Stimulated activated CD8-positive, alpha-beta memory T cell treated with anti-CD3 and anti-CD28 coated beads, Interleukin-15, amount 100 ng/mL, for 48 hours (primary cell): ENCODE results near the gene HMCN1.

Experiments
- DNase-seq, 2 donors: peaks; one replicate each; pipeline ENCODE4 v3.0.0-alpha.2; 2020; ENCODE audit warnings: low read depth in 2 of 2

Gene HMCN1

GRCh38 chr1:185912504-185912903 is 178.3 kb downstream of the HMCN1 start:
- no peak for DNase-seq

- no peak for DNase-seq
These were observed 179.9 kb downstream of the HMCN1 start for GRCh38 chr1:185914089-185914488.

DNA sequence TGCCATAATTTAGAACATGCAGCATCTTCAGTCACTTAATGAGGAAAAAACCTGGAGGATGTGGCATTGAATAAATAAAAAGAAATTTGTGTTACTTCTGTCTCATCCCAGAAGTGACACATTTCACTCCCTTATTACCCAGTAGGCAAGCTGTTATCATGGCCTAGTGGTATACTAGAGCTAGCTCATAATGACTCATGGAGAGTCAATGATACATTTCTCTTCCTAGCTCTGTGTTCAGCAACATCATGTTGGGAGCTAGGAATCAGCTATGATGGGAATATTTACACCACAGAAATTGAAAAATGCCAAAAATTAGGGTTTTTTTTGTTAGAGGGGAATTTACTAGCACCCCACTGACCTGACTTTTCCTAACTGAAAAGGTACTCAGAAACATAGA is 182.7 kb downstream of the HMCN1 start:
- no peak for DNase-seq

GRCh38 chr1:185917646-185918045 is 183.5 kb downstream of the HMCN1 start:
- DNase-seq: no peak

DNA sequence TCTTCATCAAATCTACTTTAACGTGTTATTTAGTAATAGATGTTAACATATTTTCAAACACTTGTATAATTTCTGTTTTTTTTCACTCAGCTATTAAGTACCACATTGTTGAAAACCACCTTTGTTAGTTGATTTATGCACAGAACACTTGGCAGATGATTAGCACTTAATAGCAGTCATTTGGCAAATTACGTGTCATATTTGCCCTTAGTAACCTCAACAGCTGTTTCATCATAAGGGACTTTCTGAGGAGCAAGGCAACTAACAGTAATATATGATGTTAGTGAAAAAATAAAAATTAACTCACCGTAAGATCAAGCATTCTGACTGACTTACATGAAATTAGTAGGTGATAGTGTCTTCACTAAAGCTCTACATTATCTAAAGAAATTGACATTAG is 186.4 kb downstream of the HMCN1 start:
- DNase-seq: no peak

DNA sequence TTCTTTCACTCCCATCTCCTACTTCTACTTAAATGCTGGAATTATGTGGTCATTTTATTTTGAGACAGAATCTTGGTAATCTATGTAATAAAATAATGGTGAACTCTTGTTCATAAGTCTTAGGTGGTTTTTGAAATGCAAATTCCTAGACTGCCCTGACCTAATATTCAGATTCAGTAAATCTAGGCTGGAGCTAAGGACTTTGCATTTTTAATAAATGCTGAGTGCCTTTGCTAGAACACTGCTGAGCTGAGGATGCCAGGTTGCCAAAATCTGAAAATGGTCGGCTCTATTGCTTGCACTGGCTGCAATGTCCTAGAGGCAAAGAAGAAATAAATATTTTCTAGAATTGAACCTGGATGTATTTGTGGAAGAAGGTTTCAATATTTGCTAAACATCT is 187.4 kb downstream of the HMCN1 start:
- DNase-seq: no peak

DNA sequence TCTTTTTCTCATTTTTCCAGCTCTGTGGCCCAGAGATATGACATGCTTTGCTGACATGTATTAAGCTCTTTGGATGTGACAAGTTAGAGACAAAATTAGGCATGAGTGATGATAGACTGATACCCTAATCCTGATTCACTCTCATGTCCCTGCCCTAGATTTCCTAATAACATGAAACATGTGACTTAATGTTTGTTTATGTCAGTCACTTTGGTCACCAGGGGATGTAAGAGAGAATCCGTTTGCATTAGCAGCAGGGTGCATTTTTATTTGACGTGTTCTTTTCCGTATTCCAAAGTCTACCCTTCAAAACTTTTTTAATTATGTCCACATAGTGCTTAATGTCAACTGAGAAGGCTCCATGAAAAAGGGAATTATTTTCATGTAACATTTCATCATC is 192.4 kb downstream of the HMCN1 start:
- DNase-seq: no peak

- no peak for DNase-seq
These were observed 195.6 kb downstream of the HMCN1 start for GRCh38 chr1:185929776-185930175.

GRCh38 chr1:185931438-185931837 is 197.2 kb downstream of the HMCN1 start:
- no peak for DNase-seq

GRCh38 chr1:185933580-185933979 is 199.4 kb downstream of the HMCN1 start:
- DNase-seq: no peak

GRCh38 chr1:185934476-185935189 is 200.4 kb downstream of the HMCN1 start:
- DNase-seq: no peak

DNA sequence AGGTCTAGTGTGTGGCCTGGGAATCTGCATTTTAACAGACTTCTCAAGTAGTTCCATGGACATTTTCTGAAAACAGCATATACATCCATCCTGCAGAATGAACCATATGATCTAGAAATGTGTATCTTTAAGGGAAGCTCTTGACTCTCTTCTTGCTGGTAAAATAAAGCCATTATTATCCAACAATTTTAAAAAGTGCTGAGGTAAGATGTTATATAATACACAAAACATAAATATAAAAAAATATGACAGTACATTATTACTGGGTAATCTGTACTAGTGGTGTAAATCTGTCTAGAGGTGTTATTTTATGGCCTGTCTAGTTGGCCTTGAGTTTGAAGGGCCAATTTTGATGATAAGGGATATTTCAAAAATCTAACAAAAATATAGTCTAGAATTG is 201.2 kb downstream of the HMCN1 start:
- DNase-seq: no peak

GRCh38 chr1:185936641-185937040 is 202.4 kb downstream of the HMCN1 start:
- DNase-seq: no peak

DNA sequence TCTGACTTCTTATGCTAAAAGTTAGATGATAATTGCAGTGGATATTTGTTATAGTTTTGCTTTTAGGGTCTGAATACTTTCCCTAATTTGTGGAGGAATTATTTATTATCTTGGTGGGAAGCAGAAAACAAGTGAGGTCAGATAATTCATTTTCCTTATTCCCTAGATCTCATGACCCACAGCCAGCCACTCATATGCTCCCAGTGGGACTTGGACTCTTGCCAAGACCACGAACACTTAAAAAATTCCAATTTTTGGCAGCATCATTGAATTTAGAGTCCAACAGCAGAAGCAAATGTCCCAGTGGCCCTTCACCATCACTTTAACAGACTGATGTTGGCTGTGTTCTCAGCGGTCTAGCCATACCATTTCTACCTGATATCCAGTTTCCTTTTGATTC is 204.2 kb downstream of the HMCN1 start:
- DNase-seq: no peak

DNA sequence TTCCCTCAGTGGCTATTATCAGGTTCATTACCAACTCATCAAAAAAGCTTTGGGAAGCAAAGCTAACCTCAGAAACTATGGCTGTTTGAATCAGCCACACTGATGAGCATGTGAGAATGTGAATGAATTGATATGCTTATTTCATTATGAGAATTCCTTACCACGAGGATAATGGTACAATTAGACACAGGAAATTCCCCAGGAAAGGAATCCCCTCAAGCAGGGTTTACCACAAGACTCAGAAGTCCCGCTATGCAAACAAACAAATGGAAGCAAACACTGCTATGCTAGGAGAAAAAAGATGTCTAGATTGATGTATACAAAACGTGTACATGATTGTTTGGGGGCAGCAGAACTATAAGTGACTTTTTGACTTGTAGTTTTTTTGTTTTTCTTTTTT is 205.0 kb downstream of the HMCN1 start:
- no peak for DNase-seq

DNA sequence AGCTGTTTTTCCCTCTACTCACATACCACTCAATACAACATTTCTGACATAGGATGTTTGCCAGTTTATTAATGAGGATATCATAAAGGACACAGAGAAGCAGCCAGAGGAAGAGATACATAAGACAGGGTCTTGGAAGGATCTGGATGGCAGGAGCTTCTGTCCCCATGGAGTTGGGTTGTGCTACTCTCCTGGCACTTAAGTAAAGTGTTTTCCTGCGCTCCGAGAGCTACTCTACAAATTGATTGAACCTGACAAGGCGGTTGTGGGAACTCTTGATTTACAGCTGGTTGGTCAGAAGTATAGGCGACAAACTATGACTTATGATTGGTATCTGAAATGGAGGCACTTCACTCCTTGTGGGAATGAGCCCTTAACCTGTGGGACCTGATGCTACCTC is 208.8 kb downstream of the HMCN1 start:
- DNase-seq: no peak

DNA sequence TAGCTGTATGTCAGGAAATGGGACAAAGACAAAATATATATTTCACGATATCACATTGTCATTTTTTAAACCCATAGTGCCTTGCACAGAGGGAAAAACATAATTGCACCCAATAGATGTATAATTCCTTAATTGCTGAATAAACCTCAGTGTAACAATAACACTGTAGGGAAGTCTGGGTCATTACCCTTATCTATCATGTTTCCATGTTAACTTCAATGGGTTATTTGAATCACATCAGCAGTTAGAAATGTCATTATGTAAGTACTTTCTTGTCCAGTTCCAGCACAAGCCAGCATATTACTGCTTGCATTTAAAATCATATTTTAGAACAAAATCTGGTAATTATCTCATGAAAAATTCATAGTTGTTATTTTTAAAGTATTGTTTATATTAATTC is 222.7 kb downstream of the HMCN1 start:
- no peak for DNase-seq

GRCh38 chr1:185957441-185958363 is 223.5 kb downstream of the HMCN1 start:
- no peak for DNase-seq

DNA sequence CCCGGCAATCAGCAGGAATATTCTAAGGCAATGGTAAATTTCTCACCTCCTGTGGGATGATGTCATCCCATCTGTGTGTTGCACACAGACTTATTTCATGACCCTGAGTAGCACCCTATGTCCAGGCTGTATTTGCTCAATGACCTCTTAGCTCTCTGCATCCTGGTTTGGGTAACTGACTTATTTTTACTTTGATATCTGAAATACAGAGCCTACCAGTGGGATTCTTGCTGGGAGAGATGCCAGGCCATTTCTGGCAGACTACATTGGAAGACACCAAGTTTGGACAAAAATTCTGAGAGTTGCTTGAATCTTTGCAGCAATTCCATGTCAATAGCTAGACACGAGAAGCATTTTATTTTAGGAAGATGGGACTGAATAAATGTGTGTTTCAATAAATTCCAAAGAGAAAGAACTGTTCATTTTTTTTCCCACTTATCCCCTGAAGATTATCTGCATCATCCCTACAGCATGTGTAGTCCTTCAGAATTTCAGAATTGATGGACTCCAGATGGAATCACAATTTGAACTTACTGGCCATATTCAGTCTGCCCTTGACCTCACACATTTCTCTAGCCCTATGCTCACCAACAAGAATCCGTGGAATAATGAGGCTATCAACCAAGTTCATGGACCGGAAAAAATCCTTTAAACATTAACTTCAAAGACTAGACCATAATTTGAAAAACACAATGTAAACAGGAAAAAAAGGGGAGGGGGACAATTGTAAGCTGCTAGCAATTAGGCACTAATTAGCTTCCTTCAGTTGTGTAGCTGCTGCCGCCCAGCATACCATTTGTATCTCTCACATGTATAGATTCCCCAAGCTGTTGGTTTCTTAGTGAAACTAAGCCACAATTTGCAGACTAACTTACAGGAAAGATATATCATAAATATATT is 226.5 kb downstream of the HMCN1 start:
- no peak for DNase-seq

DNA sequence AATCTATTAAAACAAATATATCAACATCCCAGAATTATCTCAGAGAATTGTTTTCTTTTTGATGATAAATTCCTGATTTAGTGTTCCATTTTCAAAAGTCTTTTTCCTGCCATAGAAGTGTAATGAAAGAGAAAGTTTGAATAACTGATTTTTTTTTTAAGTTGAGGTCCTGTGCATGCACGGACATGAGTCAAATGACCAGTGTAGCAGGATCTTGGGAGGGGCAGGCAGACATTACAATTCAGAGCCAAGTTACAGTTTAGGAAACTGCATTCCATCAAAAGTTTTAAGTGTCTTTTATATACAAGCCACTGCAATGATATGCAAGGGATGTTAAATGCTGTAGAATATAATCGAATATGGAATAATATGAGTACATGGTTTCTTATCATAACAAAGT is 227.5 kb downstream of the HMCN1 start:
- no peak for DNase-seq

- no peak for DNase-seq
These were observed 230.8 kb downstream of the HMCN1 start for GRCh38 chr1:185964946-185965345.

GRCh38 chr1:185965870-185966269 is 231.7 kb downstream of the HMCN1 start:
- no peak for DNase-seq
